Measurements from ENCODE around the gene ZNF516.

The ZNF516 gene

GRCh38 chr18:76348267-76349066, 146.6 kb downstream of the ZNF516 start:
- DNase-seq, result peak in 2 of 56 donors; percentile 43 to 51

- no peak for DNase-seq
Measured at GRCh38 chr18:76347341-76347740, 147.7 kb downstream of the ZNF516 start.

DNA sequence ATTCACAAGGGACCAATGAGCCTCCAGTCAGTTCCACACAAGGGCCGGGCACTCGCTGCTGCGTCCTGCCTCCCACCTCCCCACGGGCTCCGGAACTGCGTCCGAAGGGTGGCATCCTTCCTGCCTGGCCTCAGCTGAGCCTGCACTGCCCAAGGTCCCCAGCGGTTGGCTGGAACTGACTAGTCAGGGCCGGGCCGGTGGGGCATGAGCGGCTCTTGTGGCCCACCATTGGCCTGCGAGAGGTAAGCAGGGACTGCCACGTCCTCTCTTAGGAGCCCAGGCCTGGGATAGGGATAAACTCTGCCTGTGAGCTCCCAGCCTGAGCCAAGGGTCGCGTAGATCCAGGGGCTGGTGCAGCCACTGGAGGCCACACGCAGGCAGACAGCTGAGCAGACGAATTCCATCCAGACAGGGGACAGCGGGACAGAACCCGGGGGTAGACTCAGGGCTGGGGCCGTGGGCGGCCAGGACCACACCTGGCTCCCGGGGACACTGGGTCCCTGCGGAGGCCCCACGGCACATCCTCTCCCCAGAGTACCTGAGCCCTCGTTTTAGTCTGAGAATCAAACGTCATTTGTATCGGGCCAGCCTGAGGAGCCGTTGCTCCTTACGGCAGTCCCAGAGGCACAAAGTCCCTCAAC, 148.4 kb downstream of the ZNF516 start:
- DNase-seq, result no peak

DNA sequence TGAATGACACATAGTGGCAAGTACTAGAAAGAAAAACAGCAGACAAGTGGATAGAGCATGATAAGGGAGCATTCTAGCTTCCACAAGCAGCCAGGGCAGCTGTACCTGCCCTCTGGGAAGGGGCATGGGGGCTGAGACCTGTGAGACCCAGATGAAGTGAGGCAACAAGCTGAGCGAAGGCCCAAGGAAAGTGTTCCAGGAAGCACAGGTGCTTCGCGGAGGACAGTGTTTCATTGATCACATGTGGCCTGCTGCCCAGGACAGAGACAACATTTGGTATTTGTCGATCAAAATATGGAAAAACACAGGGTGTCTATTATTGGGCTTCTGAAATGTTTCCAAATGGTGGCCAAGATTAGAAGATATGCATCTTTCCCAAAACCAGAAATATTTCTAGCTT, 149.1 kb downstream of the ZNF516 start:
- DNase-seq, result no peak

DNA sequence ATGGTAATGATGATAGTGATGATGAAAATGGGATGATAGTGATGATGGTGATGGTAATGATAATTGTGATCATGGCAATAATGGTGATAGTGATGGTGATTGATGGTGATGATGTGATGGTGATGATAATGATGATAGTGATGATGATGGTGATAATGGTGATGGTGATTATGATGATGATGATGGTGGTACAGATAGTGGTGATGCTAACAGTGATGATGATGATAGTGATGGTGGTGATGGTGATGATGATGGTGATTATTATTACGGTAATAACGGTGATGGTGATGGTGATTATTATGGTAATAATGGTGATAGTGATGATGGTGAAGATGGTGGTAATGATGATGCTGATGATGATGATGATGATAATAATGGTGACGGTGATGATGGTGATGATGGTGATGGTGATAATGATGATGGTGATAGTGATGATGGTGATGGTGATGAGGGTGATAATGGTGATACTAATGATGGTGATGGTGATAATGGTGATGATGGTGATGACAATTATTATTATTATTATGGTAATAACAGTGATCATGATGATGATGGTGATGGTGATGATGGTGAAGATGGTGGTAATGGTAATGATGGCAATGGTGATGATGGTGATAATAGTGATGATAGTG, 151.0 kb downstream of the ZNF516 start:
- DNase-seq, result no peak

- no peak for DNase-seq
Measured at GRCh38 chr18:76340410-76340809, 154.6 kb downstream of the ZNF516 start.

GRCh38 chr18:76339246-76339620, 155.8 kb downstream of the ZNF516 start:
- no peak for DNase-seq

DNA sequence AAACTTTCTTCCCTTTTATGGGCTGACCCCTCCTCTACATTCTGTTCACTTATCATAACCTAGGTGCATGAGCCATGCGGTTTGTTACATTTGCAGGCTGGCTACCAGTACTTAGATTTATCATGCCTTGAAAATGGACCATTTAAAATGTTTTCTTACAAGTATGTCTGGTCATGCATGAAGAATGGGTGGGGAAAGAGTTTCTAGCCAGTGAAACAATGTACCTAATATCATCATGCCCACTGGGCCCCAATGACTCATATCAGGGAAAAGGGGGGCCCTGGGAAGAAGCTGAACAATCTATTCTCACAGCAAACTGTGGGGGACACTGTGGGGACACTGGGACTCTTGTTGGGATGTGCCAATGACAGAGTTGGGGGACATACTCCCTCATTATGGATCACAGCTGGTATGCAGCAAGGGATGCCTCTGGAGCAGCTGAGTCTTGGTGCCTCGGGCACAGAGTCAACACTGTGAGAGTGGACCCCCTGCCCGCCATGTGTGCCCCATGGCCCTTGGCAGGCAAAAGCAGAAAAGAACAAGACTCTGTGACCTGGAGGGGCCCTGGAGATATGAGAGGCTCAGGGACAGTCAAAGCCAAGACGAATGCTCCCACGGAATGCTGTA, 156.3 kb downstream of the ZNF516 start:
- DNase-seq, result no peak

- DNase-seq, result no peak
Measured at GRCh38 chr18:76338088-76338487, 157.0 kb downstream of the ZNF516 start.

- DNase-seq, result no peak
Measured at GRCh38 chr18:76335859-76336640, 159.0 kb downstream of the ZNF516 start.

GRCh38 chr18:76328140-76328539, 166.9 kb downstream of the ZNF516 start:
- DNase-seq, result no peak

- no peak for DNase-seq
Measured at GRCh38 chr18:76323891-76324290, 171.2 kb downstream of the ZNF516 start.

DNA sequence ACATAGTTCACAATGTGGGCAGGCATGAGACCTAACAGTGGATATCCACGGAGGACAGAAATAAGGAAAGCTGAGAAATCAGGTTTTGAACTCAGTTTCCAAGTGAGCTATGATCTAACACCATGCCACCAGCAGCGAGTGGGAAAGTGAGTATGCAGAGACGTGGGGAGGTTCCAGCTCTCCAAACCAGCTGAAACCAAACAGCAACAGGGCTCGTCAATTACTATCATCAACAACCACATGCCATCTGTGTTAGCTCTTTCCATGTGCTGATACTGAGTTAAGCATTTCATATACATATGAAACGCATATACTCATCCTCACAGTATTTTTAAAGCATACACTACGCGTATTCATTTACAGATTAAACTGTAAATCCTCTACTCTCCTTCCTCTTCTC, 172.4 kb downstream of the ZNF516 start:
- DNase-seq, result no peak

DNA sequence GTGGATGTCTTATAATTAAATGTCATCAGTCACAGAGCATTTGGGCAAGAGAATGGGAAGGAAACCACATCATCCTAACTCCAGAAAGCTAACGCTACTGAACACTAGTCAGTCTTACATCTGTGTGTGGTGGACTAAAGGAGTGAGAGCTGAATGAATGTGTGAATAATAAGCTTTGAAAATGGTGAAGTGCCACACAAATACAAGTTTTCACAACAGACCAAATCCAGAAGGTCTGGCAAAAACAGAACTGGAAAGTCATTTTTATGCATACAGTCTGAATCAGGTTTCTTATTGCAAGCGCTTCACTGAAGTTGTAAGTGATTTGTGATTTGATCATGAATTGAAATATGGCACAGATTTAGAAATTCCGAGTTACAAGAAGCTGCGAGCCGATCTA, 175.7 kb downstream of the ZNF516 start:
- no peak for DNase-seq

DNA sequence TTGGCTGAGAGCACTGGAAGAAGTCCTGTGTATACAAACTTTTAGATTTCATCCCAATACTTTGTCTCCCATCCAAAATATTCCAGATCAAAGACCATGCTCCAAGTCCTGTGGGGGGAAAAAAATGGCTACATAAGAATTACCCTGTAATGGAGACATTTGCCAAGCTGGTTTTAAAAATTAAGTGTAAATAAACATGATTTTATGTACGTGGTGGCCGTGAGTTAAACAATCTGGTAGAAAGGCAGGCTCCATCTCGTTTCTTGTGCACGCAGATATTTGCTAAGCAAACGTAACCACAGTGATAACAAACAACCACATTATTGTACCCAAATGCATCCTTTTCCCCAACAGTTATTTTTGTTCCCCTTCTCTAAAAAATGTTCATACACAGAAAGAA, 176.4 kb downstream of the ZNF516 start:
- DNase-seq, result no peak

DNA sequence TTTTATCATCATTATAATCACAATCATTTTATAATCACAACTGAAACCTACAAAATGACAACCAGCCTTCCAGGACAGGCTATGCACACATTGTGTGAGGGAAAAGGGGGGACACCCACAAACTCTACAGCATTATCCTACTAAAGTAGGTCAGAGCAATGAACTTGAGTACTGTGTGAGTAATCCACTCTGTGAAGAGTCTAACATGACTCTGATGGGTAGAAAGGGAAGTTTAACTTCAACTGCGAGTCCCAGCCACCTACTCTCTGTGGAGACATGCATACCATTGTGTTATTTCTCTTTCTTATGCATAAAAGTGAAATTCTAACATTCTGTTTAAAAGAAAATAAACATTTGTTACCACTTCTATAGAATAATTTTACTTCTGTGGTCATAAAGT, 177.9 kb downstream of the ZNF516 start:
- no peak for DNase-seq

DNA sequence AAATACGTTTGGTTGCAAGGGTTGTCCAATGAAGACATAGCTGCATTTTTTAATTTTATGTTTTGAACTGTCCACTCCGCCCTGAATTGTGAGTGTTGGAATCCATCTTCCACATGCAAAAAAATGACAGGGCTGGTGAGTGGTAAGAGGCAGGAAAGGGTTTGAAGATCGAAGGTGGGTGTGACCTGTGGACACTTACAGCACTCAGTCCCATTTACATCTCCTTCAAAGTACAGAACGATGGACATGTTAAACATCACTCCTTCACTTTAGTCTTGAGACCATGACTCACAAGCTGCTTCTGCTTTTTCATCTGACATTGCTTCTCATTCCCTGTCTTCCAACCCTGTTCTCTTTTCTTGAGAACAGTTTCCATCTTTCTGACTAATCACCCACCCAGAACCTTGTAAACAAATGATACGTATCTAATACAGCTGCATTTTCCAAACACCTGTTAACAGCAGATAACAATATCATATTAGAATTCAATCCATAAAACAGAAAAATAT, 179.3 kb downstream of the ZNF516 start:
- no peak for DNase-seq

GRCh38 chr18:76314496-76314895, 180.5 kb downstream of the ZNF516 start:
- DNase-seq, result no peak

- peak in 3 of 56 donors; percentile 8 to 12 (median 9) for DNase-seq
Measured at GRCh38 chr18:76314015-76314414, 181.0 kb downstream of the ZNF516 start.

All from amygdala (tissue), 56 donors.